ENCODE measurements around the gene CAMKK1. TPM values are rescaled to one million over a fixed set of nuclear protein-coding genes. Genes with fewer than 3 reads are reported as not detected.

The CAMKK1 gene
- total RNA-seq, 3 donors from 2014 or later, result 4.2 to 7.5 (median 7.4) TPM

- H3K9me3 Mint-ChIP-seq, result no peaks in the 10 kb centered on the region
Observed at GRCh38 chr17:3911271-3912053, 18.6 kb upstream of the CAMKK1 start.

DNA sequence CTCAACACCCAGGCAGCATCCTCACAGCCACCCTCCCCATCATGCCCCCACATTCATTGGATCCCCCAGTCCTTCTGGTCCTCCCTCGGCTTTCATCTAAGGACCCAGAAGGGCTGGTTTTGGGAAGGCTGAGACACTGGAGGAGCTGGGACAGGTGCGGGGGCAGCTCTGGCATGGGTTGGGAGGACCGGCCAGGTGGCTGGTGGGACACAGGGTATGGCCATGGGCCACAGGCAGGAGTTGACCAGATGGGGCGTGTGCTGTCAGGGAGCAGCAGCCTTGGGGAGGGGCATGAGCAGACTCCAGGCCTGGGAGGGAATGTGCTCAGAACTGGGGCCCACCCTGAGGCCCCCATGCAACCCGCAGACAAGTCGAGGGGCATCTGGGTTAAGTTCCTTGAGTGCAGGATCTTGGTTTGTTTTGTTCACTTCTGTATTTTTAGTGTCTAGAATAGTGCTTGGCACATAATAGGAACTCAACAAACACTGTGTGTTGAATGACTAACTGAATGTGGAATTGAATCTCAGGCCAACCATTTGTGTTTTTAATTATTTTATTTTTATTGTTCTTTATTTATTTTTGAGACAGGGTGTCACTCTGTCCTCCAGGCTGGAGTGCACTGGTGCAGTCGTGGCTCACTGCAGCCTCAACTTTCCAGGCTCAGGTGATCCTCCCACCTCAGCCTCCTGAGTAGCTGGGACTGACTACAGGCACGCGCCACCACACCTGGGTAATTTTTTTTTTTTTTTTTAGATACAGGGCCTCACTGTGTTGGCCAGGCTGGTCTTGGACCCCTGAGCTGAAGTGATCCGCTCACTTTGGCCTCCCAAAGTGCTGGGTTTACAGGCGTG, 17.8 kb upstream of the CAMKK1 start:
- DNase-seq, result no peak
- no peak for ATAC-seq
- H3K27me3 Mint-ChIP-seq (ENCODE audit: low read depth), result no peaks in the 10 kb centered on the region
- H3K9me3 Mint-ChIP-seq, result no peaks in the 10 kb centered on the region
- H3K36me3 Mint-ChIP-seq (ENCODE audit: insufficient read depth), result no peaks in the 10 kb centered on the region
- H3K4me1 Mint-ChIP-seq (ENCODE audit: low read depth), result peaks cover 43% of the 10 kb centered on the region
- H3K4me3 Mint-ChIP-seq, result peak overlapping the region; percentile 72

More at GRCh38 chr17:3911271-3912053, 18.6 kb upstream of the CAMKK1 start:
- Mint-ChIP-seq H3K4me1 (ENCODE audit: low read depth) (peaks cover 49% of the 10 kb centered on the region), H3K36me3 (ENCODE audit: insufficient read depth) (no peaks in the 10 kb centered on the region), H3K27me3 (ENCODE audit: low read depth) (no peaks in the 10 kb centered on the region), H3K4me3 (peak overlapping the region; percentile 72)
- ATAC-seq, result peak; percentile 92
- DNase-seq, result peak; percentile 45

DNA sequence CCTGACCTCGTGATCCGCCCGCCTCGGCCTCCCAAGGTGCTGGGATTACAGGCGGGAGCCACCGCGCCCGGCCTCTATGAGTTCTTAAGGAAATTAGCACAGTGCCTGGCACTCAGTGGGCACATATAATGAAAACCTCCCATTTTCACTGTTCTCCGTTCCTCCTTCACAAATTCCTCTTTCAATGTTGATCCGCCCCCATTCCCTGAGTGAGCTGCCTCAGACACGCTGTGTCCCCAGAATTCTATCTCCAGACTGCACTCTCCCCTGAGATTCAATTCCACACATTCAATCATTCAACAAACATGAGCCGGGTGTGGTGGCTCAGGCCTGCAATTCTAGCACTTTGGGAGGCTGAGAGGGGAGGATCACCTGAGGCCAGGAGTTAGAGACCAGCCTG, 16.4 kb upstream of the CAMKK1 start:
- Mint-ChIP-seq H3K9me3 (no peaks in the 10 kb centered on the region), H3K36me3 (ENCODE audit: insufficient read depth) (no peaks in the 10 kb centered on the region)
- ATAC-seq, result no peak

DNA sequence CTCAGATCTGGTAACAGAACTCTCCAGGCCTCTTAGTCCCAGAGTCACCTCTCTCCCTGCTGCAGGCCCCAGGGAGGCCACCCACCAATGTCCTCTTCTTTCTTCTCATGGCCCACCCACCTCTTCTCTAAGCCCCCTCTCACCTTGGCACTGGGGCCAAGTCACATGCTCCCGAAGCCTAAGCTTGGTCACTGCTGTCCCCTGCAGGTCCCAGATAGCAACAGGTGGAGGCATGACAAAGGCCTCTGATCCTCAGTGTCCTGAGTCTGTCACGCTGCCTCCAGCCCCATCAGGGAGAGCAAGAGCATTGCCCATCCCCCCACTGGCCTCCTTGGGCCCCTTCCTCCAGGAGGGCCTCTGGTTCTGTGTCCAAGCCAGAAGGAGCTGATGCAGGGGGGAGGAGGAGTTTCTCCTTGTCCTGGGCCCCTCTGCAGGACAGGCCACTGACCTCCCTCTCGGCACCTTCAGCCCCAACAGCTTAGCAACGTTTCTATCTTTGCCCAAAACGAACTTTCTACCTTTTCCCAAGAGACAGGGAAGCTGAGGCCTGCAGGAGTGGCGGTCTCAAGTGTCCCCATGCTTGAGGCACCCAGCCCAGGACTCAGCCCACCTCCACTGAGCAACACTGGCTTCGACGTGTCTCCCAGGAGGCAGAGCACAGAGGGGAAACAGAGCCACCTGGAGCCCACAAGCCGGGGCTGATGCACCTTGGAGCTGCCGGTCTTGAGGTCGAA, 14.8 kb upstream of the CAMKK1 start:
- DNase-seq (no peak), ATAC-seq (no peak)
- H3K4me3 Mint-ChIP-seq, result no peak overlapping the region
- H3K27me3 Mint-ChIP-seq (ENCODE audit: low read depth), result no peaks in the 10 kb centered on the region
- no peaks in the 10 kb centered on the region for H3K9me3 Mint-ChIP-seq
- H3K36me3 Mint-ChIP-seq (ENCODE audit: insufficient read depth), result no peaks in the 10 kb centered on the region
- H3K4me1 Mint-ChIP-seq (ENCODE audit: low read depth), result peaks cover 20% of the 10 kb centered on the region

More for the DNA sequence above, 16.4 kb upstream of the CAMKK1 start:
- no peak for DNase-seq
- H3K4me1 Mint-ChIP-seq (ENCODE audit: low read depth), result peaks cover 31% of the 10 kb centered on the region
- H3K4me3 Mint-ChIP-seq, result no peak overlapping the region
- no peaks in the 10 kb centered on the region for H3K27me3 Mint-ChIP-seq (ENCODE audit: low read depth)

GRCh38 chr17:3906881-3907280, 14.0 kb upstream of the CAMKK1 start:
- ATAC-seq (no peak), DNase-seq (no peak)
- no peaks in the 10 kb centered on the region for H3K36me3 Mint-ChIP-seq (ENCODE audit: insufficient read depth)
- peaks cover 17% of the 10 kb centered on the region for H3K4me1 Mint-ChIP-seq (ENCODE audit: low read depth)
- no peak overlapping the region for H3K4me3 Mint-ChIP-seq
- no peaks in the 10 kb centered on the region for H3K27me3 Mint-ChIP-seq (ENCODE audit: low read depth)
- no peaks in the 10 kb centered on the region for H3K9me3 Mint-ChIP-seq

- no peak for DNase-seq
- no peak for ATAC-seq
- no peaks in the 10 kb centered on the region for H3K9me3 Mint-ChIP-seq
- no peak overlapping the region for H3K4me3 Mint-ChIP-seq
- H3K27me3 Mint-ChIP-seq (ENCODE audit: low read depth), result peaks cover 3% of the 10 kb centered on the region
- H3K36me3 Mint-ChIP-seq (ENCODE audit: insufficient read depth), result no peaks in the 10 kb centered on the region
- peaks cover 3% of the 10 kb centered on the region for H3K4me1 Mint-ChIP-seq (ENCODE audit: low read depth)
Observed at GRCh38 chr17:3905017-3905520, 12.2 kb upstream of the CAMKK1 start.

- DNase-seq, result no peak
- H3K27me3 Mint-ChIP-seq (ENCODE audit: low read depth), result peaks cover 3% of the 10 kb centered on the region
- H3K9me3 Mint-ChIP-seq, result no peaks in the 10 kb centered on the region
Observed at GRCh38 chr17:3904501-3904900, 11.6 kb upstream of the CAMKK1 start.

DNA sequence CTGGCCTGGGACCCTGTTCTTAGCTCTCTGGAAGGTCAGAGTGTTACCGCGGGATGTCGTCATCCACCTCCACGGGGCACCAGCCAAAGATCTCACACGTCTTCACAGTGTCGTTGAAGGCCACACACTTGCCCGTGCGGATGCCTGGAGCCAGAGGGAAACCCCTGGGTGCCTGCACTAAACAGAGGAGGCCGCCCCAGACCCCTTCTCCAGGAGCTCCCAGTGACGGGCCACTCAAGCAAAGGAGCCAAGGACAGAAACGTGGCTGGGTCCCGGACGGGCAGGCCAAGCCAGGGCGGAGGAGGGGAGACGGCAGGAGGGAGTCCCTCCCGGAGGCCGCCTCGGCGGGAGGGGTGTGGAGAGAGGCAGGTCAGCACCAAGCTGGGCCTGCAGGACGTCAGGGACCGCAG, 11.0 kb upstream of the CAMKK1 start:
- Mint-ChIP-seq H3K4me1 (ENCODE audit: low read depth) (no peaks in the 10 kb centered on the region), H3K36me3 (ENCODE audit: insufficient read depth) (no peaks in the 10 kb centered on the region), H3K9me3 (no peaks in the 10 kb centered on the region), H3K27me3 (ENCODE audit: low read depth) (peaks cover 3% of the 10 kb centered on the region), H3K4me3 (no peak overlapping the region)
- DNase-seq (no peak), ATAC-seq (no peak)

More at GRCh38 chr17:3904501-3904900, 11.6 kb upstream of the CAMKK1 start:
- Mint-ChIP-seq H3K4me3 (no peak overlapping the region), H3K4me1 (ENCODE audit: low read depth) (peaks cover under 1% of the 10 kb centered on the region), H3K36me3 (ENCODE audit: insufficient read depth) (no peaks in the 10 kb centered on the region)
- ATAC-seq, result no peak

GRCh38 chr17:3903051-3903825, 10.4 kb upstream of the CAMKK1 start:
- no peaks in the 10 kb centered on the region for H3K36me3 Mint-ChIP-seq (ENCODE audit: insufficient read depth)
- H3K9me3 Mint-ChIP-seq, result no peaks in the 10 kb centered on the region
- H3K27me3 Mint-ChIP-seq (ENCODE audit: low read depth), result peaks cover 3% of the 10 kb centered on the region
- no peaks in the 10 kb centered on the region for H3K4me1 Mint-ChIP-seq (ENCODE audit: low read depth)
- ATAC-seq (no peak), DNase-seq (no peak)
- H3K4me3 Mint-ChIP-seq, result no peak overlapping the region

GRCh38 chr17:3900646-3901045, 7.8 kb upstream of the CAMKK1 start:
- H3K4me3 Mint-ChIP-seq, result no peak overlapping the region
- DNase-seq (no peak), ATAC-seq (no peak)
- no peaks in the 10 kb centered on the region for H3K36me3 Mint-ChIP-seq (ENCODE audit: insufficient read depth)
- H3K9me3 Mint-ChIP-seq, result no peaks in the 10 kb centered on the region
- no peaks in the 10 kb centered on the region for H3K4me1 Mint-ChIP-seq (ENCODE audit: low read depth)
- H3K27me3 Mint-ChIP-seq (ENCODE audit: low read depth), result peaks cover 3% of the 10 kb centered on the region

DNA sequence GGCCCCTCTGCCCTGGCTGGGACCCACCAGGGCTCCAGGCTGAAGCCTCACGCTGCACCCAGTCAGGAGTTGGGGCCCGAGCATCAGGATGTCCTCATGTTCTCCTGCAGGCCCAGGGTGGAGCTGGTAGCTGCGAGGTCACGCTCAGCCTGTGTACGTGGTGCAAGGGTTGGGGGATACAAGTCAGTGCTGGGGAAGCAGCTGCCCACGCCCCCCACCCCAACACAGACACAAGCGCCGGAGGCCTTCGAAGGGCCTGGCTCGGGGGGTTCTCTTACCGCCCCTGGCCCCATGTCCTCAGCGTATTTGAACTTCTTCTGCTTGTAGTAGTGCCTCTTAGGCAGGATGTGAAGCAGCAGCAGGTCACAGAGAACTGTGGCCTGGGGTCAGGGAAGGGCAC, 4.9 kb upstream of the CAMKK1 start:
- DNase-seq (no peak), ATAC-seq (no peak)
- H3K36me3 Mint-ChIP-seq (ENCODE audit: insufficient read depth), result no peaks in the 10 kb centered on the region
- peaks cover 3% of the 10 kb centered on the region for H3K27me3 Mint-ChIP-seq (ENCODE audit: low read depth)
- H3K9me3 Mint-ChIP-seq, result no peaks in the 10 kb centered on the region
- H3K4me1 Mint-ChIP-seq (ENCODE audit: low read depth), result peaks cover 8% of the 10 kb centered on the region
- no peak overlapping the region for H3K4me3 Mint-ChIP-seq

DNA sequence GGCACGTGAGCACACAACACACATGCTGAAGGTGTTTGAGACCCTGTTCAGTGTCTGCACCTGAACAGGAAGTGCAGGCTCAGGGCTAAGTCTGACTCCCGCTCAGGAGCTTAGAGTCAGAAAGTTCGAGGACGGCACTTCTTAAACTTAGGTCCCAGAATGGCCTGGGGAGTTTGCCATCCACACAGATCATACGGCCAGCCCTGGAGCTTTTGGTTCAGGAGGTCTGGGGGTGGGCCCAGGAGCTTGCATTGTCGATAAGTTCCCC, 4.0 kb upstream of the CAMKK1 start:
- no peaks in the 10 kb centered on the region for H3K36me3 Mint-ChIP-seq (ENCODE audit: insufficient read depth)
- H3K4me3 Mint-ChIP-seq, result no peak overlapping the region
- no peaks in the 10 kb centered on the region for H3K9me3 Mint-ChIP-seq
- DNase-seq, result no peak
- H3K4me1 Mint-ChIP-seq (ENCODE audit: low read depth), result peaks cover 11% of the 10 kb centered on the region
- no peak for ATAC-seq
- peaks cover 3% of the 10 kb centered on the region for H3K27me3 Mint-ChIP-seq (ENCODE audit: low read depth)

- H3K27me3 Mint-ChIP-seq (ENCODE audit: low read depth), result peaks cover 3% of the 10 kb centered on the region
Observed at GRCh38 chr17:3896108-3896967, 3.5 kb upstream of the CAMKK1 start.

More at GRCh38 chr17:3896108-3896967, 3.5 kb upstream of the CAMKK1 start:
- Mint-ChIP-seq H3K4me3 (no peak overlapping the region), H3K4me1 (ENCODE audit: low read depth) (peaks cover 16% of the 10 kb centered on the region), H3K9me3 (no peaks in the 10 kb centered on the region), H3K36me3 (ENCODE audit: insufficient read depth) (no peaks in the 10 kb centered on the region)
- DNase-seq (no peak), ATAC-seq (no peak)

All from activated T-cell treated with anti-CD3 and anti-CD28 coated beads, Interleukin-2, amount 50 U/mL, for 4 hours (primary cell).